GM23338 (cell line): ENCODE data around the gene FAM98C. TPM values are rescaled to one million over a fixed set of nuclear protein-coding genes. Genes with fewer than 3 reads are reported as not detected.

ENCODE experiments used
- ATAC-seq: fragments of 200-7000 bp; cut with Tn5 transposase; 3 replicates; pipeline ENCODE4 v1.9.1; 2020
- DNase-seq: peaks from one replicate; pipeline ENCODE4 v3.0.0-alpha.2; 2015; ENCODE audit warnings: low spot score
- H2AFZ ChIP-seq: fragments of 200-600 bp; sonication (generic); 2 replicates; pipeline ENCODE4 v1.8.0; 2016; ENCODE audit warnings: antibody characterized with exemption, mild to moderate bottlenecking, moderate library complexity
- H3F3A ChIP-seq: fragments of 200-600 bp; sonication (generic); replicated peaks from 2 replicates; pipeline ENCODE4 v1.8.0; 2017; ENCODE audit warnings: antibody characterized with exemption, mixed run types, low read depth
- H3K27ac ChIP-seq: fragments of 200-600 bp; sonication (generic); 2 replicates; pipeline ENCODE4 v1.6.1; 2016; ENCODE audit warnings: low read depth
- H3K27me3 ChIP-seq: fragments of 200-600 bp; sonication (generic); 2 replicates; pipeline ENCODE4 v1.8.0; 2016; ENCODE audit warnings: mild to moderate bottlenecking, mixed run types, moderate library complexity; ENCODE audit not compliant: insufficient read depth
- H3K36me3 ChIP-seq: fragments of 200-600 bp; sonication (generic); 2 replicates; pipeline ENCODE4 v1.8.0; 2016; ENCODE audit warnings: mild to moderate bottlenecking; ENCODE audit not compliant: insufficient read depth
- H3K4me1 ChIP-seq: fragments of 200-600 bp; sonication (generic); 2 replicates; pipeline ENCODE4 v1.8.0; 2016; ENCODE audit warnings: mild to moderate bottlenecking, moderate library complexity; ENCODE audit not compliant: insufficient read depth
- H3K4me2 ChIP-seq: fragments of 200-600 bp; sonication (generic); 2 replicates; pipeline ENCODE4 v1.7.1; 2017; ENCODE audit warnings: mixed run types
- H3K4me3 ChIP-seq: fragments of 200-600 bp; sonication (generic); 2 replicates; pipeline ENCODE4 v1.6.1; 2016; ENCODE audit warnings: mixed run types
- H3K79me2 ChIP-seq: fragments of 200-600 bp; sonication (generic); replicated peaks from 2 replicates; pipeline ENCODE4 v1.8.0; 2017; ENCODE audit warnings: mild to moderate bottlenecking; ENCODE audit not compliant: insufficient read depth
- H3K9me2 ChIP-seq: fragments of 200-600 bp; sonication (generic); 2 replicates; pipeline ENCODE4 v1.8.0; 2017; ENCODE audit not compliant: insufficient read depth
- H4K20me1 ChIP-seq: fragments of 200-600 bp; sonication (generic); replicated peaks from 2 replicates; pipeline ENCODE4 v1.8.0; 2017; ENCODE audit warnings: mild to moderate bottlenecking; ENCODE audit not compliant: insufficient read depth
- H3K27ac Mint-ChIP-seq: 2 replicates; pipeline ENCODE4 v1.8.0; 2020; ENCODE audit warnings: inconsistent platforms, mild to moderate bottlenecking, moderate library complexity, mixed read lengths
- H3K27me3 Mint-ChIP-seq: 3 replicates; pipeline ENCODE4 v1.8.0; 2022; ENCODE audit warnings: low read depth, mild to moderate bottlenecking, moderate library complexity, mixed read lengths, inconsistent platforms; ENCODE audit not compliant: insufficient read depth, poor library complexity
- H3K36me3 Mint-ChIP-seq: 3 replicates; pipeline ENCODE4 v1.8.0; 2021; ENCODE audit warnings: low read depth, mild to moderate bottlenecking, inconsistent platforms, moderate library complexity, mixed read lengths
- H3K4me1 Mint-ChIP-seq: 3 replicates; pipeline ENCODE4 v1.8.0; 2020; ENCODE audit warnings: mild to moderate bottlenecking, inconsistent platforms, mixed read lengths
- H3K4me3 Mint-ChIP-seq: 3 replicates; pipeline ENCODE4 v1.8.0; 2021; ENCODE audit warnings: moderate library complexity, mild to moderate bottlenecking, inconsistent platforms, mixed read lengths
- H3K9me3 Mint-ChIP-seq: 3 replicates; pipeline ENCODE4 v1.8.0; 2020; ENCODE audit warnings: moderate library complexity, mild to moderate bottlenecking, inconsistent platforms, mixed read lengths
- CREB1 ChIP-seq: fragments of 250-450 bp; sonication (Bioruptor Pico); IDR thresholded peaks from 2 replicates; pipeline ENCODE4 v1.5.0; 2020; ENCODE audit warnings: low read depth, mild to moderate bottlenecking, moderate library complexity
- CTCF ChIP-seq, 2 experiments: fragments of 200-600 bp in 1 of 2; sonication (generic) in 1 of 2; conservative IDR thresholded peaks; 2 replicates each; pipeline versions ENCODE4 v1.5.1 to v1.6.1; 2016 to 2017; ENCODE audit warnings: antibody characterized with exemption in 2 of 2, low read depth in 2 of 2, mild to moderate bottlenecking in 2 of 2, moderate library complexity in 1 of 2
- EZH2 ChIP-seq: fragments of 200-600 bp; sonication (generic); IDR thresholded peaks from one replicate; pipeline ENCODE4 v1.8.0; 2017; ENCODE audit warnings: antibody characterized with exemption, mild to moderate bottlenecking, low read depth; ENCODE audit not compliant: unreplicated experiment
- EZH2phosphoT487 ChIP-seq: fragments of 200-600 bp; sonication (generic); IDR thresholded peaks from one replicate; pipeline ENCODE4 v1.8.1; 2018; ENCODE audit warnings: antibody characterized with exemption; ENCODE audit not compliant: unreplicated experiment
- JUNB ChIP-seq: IDR thresholded peaks from one replicate; pipeline ENCODE4 v1.6.1; 2016; ENCODE audit warnings: antibody characterized with exemption; ENCODE audit not compliant: unreplicated experiment
- NANOG ChIP-seq: IDR thresholded peaks from 2 replicates; pipeline ENCODE4 v1.6.1; 2016; ENCODE audit warnings: antibody characterized with exemption, borderline replicate concordance
- POLR2AphosphoS5 ChIP-seq: IDR thresholded peaks from 2 replicates; pipeline ENCODE4 v1.6.1; 2016; ENCODE audit warnings: antibody characterized with exemption, low read depth
- STAT1 ChIP-seq: IDR thresholded peaks from one replicate; pipeline ENCODE4 v1.6.1; 2016; ENCODE audit warnings: antibody characterized with exemption; ENCODE audit not compliant: unreplicated experiment
- ZNF114 ChIP-seq: fragments of 250-450 bp; sonication (Bioruptor Pico); IDR thresholded peaks from 2 replicates; pipeline ENCODE4 v1.5.0; 2020; ENCODE audit warnings: mild to moderate bottlenecking, moderate library complexity
- ZNF331 ChIP-seq: fragments of 250-450 bp; sonication (Bioruptor Pico); IDR thresholded peaks from 2 replicates; pipeline ENCODE4 v1.5.0; 2020; ENCODE audit warnings: low read depth, mild to moderate bottlenecking, moderate library complexity
- ZNF462 ChIP-seq: fragments of 250-450 bp; sonication (Bioruptor Pico); IDR thresholded peaks from 2 replicates; pipeline ENCODE4 v1.5.0; 2020; ENCODE audit warnings: mild to moderate bottlenecking, moderate library complexity
- polyA plus RNA-seq: library from polyadenylated mRNA; unstranded; fragments of >200 nt; fragmentation: Nextera tagmentation; extraction: Ambion mirVana; gene quantifications from 2 replicates; pipeline ENCODE4 v1.2.1, GENCODE V29; 2016
- total RNA-seq: library from RNA; depleted of rRNA; stranded (reverse); fragments of >200 nt; shearing (Covaris generic); gene quantifications from 2 replicates; pipeline ENCODE4 v1.2.3, GENCODE V29; 2014
- TF ChIP-seq, protein P1 (sequence below): IDR thresholded peaks from one replicate; pipeline ENCODE4 v1.6.1; 2018; ENCODE audit warnings: antibody characterized with exemption; ENCODE audit not compliant: unreplicated experiment
- TF ChIP-seq, protein P2 (sequence below): IDR thresholded peaks from 2 replicates; pipeline ENCODE4 v1.6.1; 2016; ENCODE audit warnings: antibody characterized with exemption

FAM98C gene
- total and polyA plus RNA-seq, 2 experiments from 2014 or later = 4.3 to 7.6 TPM

- Histone ChIP-seq H3K27me3 (no peaks in the 10 kb centered on the region), H4K20me1 (no peaks in the 10 kb centered on the region), H3K27ac (no peak overlapping the region), H3F3A (peaks cover 23% of the 10 kb centered on the region), H3K79me2 (peaks cover 12% of the 10 kb centered on the region), H2AFZ (no peak overlapping the region; the same call in 1 of the 2 replicates), H3K4me1 (peaks cover 35% of the 10 kb centered on the region), H3K4me3 (no peak overlapping the region), H3K9me2 (no peaks in the 10 kb centered on the region), H3K36me3 (no peaks in the 10 kb centered on the region), H3K4me2 (peak overlapping the region; percentile 55; the same call in 1 of the 2 replicates)
- Mint-ChIP-seq H3K27ac (no peak overlapping the region), H3K9me3 (no peaks in the 10 kb centered on the region), H3K4me1 (peaks cover 23% of the 10 kb centered on the region), H3K27me3 (peaks cover 17% of the 10 kb centered on the region), H3K4me3 (no peak overlapping the region), H3K36me3 (no peaks in the 10 kb centered on the region)
- DNase-seq = no peak
- no peak for ATAC-seq
- TF ChIP-seq ZNF114 (CRISPR knock-in tag) (no peak), CREB1 (CRISPR knock-in tag) (no peak), STAT1 (no peak), EZH2 (no peak), ZNF462 (CRISPR knock-in tag) (no peak), ZNF331 (no peak), NANOG (no peak), EZH2phosphoT487 (no peak), CTCF (conservative IDR thresholded peaks at IDR 0.05; ENCODE audit: low read depth in 2 of 2) (no peak), POLR2AphosphoS5 (no peak), JUNB (no peak)
- TF ChIP-seq, protein P1, sequence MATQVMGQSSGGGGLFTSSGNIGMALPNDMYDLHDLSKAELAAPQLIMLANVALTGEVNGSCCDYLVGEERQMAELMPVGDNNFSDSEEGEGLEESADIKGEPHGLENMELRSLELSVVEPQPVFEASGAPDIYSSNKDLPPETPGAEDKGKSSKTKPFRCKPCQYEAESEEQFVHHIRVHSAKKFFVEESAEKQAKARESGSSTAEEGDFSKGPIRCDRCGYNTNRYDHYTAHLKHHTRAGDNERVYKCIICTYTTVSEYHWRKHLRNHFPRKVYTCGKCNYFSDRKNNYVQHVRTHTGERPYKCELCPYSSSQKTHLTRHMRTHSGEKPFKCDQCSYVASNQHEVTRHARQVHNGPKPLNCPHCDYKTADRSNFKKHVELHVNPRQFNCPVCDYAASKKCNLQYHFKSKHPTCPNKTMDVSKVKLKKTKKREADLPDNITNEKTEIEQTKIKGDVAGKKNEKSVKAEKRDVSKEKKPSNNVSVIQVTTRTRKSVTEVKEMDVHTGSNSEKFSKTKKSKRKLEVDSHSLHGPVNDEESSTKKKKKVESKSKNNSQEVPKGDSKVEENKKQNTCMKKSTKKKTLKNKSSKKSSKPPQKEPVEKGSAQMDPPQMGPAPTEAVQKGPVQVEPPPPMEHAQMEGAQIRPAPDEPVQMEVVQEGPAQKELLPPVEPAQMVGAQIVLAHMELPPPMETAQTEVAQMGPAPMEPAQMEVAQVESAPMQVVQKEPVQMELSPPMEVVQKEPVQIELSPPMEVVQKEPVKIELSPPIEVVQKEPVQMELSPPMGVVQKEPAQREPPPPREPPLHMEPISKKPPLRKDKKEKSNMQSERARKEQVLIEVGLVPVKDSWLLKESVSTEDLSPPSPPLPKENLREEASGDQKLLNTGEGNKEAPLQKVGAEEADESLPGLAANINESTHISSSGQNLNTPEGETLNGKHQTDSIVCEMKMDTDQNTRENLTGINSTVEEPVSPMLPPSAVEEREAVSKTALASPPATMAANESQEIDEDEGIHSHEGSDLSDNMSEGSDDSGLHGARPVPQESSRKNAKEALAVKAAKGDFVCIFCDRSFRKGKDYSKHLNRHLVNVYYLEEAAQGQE = no peak
- TF ChIP-seq, protein P2, sequence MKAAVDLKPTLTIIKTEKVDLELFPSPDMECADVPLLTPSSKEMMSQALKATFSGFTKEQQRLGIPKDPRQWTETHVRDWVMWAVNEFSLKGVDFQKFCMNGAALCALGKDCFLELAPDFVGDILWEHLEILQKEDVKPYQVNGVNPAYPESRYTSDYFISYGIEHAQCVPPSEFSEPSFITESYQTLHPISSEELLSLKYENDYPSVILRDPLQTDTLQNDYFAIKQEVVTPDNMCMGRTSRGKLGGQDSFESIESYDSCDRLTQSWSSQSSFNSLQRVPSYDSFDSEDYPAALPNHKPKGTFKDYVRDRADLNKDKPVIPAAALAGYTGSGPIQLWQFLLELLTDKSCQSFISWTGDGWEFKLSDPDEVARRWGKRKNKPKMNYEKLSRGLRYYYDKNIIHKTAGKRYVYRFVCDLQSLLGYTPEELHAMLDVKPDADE = no peak
These were observed 28.0 kb downstream of the FAM98C start for GRCh38 chr19:38430931-38431330.
